OCI-LY1 (cell line): ENCODE data around the gene CTSC.

Experiments used
- H2AFZ ChIP-seq: fragments of 200-600 bp; sonication (generic), shearing (Covaris generic); 2 replicates; pipeline ENCODE4 v1.6.0; 2014; ENCODE audit warnings: antibody characterized with exemption, mild to moderate bottlenecking, low read length
- H3F3A ChIP-seq: fragments of 200-600 bp; sonication (generic), shearing (Covaris generic); 2 replicates; pipeline ENCODE4 v1.6.0; 2014; ENCODE audit warnings: mild to moderate bottlenecking, antibody characterized with exemption, low read length, moderate library complexity; ENCODE audit not compliant: insufficient read depth
- H3K27ac ChIP-seq: fragments of 200-600 bp; sonication (generic); 2 replicates; pipeline ENCODE4 v1.5.1; 2014; ENCODE audit warnings: low read length, mixed run types, mild to moderate bottlenecking, low read depth; ENCODE audit not compliant: poor library complexity, severe bottlenecking
- H3K27me3 ChIP-seq: fragments of 200-600 bp; sonication (generic); 2 replicates; pipeline ENCODE4 v1.6.0; 2014; ENCODE audit warnings: antibody characterized with exemption, mild to moderate bottlenecking, low read length, moderate library complexity; ENCODE audit not compliant: insufficient read depth
- H3K36me3 ChIP-seq: fragments of 200-600 bp; sonication (generic); 2 replicates; pipeline ENCODE4 v1.6.1; 2014; ENCODE audit warnings: mild to moderate bottlenecking, antibody characterized with exemption, low read length, moderate library complexity, mixed read lengths; ENCODE audit not compliant: insufficient read depth
- H3K4me1 ChIP-seq: fragments of 200-600 bp; sonication (generic); 2 replicates; pipeline ENCODE4 v1.5.1; 2014; ENCODE audit warnings: mild to moderate bottlenecking, low read length, moderate library complexity; ENCODE audit not compliant: insufficient read depth, severe bottlenecking
- H3K4me2 ChIP-seq: fragments of 200-600 bp; sonication (generic), shearing (Covaris generic); 2 replicates; pipeline ENCODE4 v1.6.1; 2014; ENCODE audit warnings: low read length
- H3K4me3 ChIP-seq: fragments of 200-600 bp; sonication (generic); 2 replicates; pipeline ENCODE4 v1.5.1; 2014; ENCODE audit warnings: low read length, low read depth, mild to moderate bottlenecking, mixed read lengths; ENCODE audit not compliant: poor library complexity, severe bottlenecking
- H3K79me2 ChIP-seq: fragments of 200-600 bp; shearing (Covaris generic); 2 replicates; pipeline ENCODE4 v1.6.1; 2016; ENCODE audit warnings: mixed run types, low read length, mixed read lengths; ENCODE audit not compliant: insufficient read depth
- H3K9ac ChIP-seq: fragments of 200-600 bp; sonication (generic), shearing (Covaris generic); 2 replicates; pipeline ENCODE4 v1.6.1; 2014; ENCODE audit warnings: mild to moderate bottlenecking, low read length, mixed read lengths
- H3K9me2 ChIP-seq: fragments of 200-600 bp; sonication (generic), shearing (Covaris generic); 2 replicates; pipeline ENCODE4 v1.6.1; 2014; ENCODE audit warnings: low read depth, mild to moderate bottlenecking, low read length, mixed read lengths
- H3K9me3 ChIP-seq: fragments of 200-600 bp; shearing (Covaris generic); 2 replicates; pipeline ENCODE4 v1.6.1; 2014; ENCODE audit warnings: low read length, mixed read lengths
- H4K20me1 ChIP-seq: fragments of 200-600 bp; sonication (generic), shearing (Covaris generic); 2 replicates; pipeline ENCODE4 v1.6.0; 2016; ENCODE audit warnings: mild to moderate bottlenecking, low read length; ENCODE audit not compliant: insufficient read depth
- CTCF ChIP-seq: fragments of 200-600 bp; sonication (generic), shearing (Covaris generic); IDR thresholded peaks from 2 replicates; pipeline ENCODE4 v1.5.1; 2017; ENCODE audit warnings: mild to moderate bottlenecking, antibody characterized with exemption, low read length, moderate library complexity, mixed read lengths
- EZH2 ChIP-seq: fragments of 200-600 bp; sonication (generic), shearing (Covaris generic); IDR thresholded peaks from 2 replicates; pipeline ENCODE4 v1.8.0; 2017; ENCODE audit warnings: borderline replicate concordance, mixed run types, mild to moderate bottlenecking, antibody characterized with exemption, low read length, moderate library complexity, mixed read lengths

The CTSC gene

GRCh38 chr11:88335284-88335683, 2.3 kb downstream of the CTSC start:
- TF ChIP-seq CTCF (no peak), EZH2 (no peak)
- Histone ChIP-seq H2AFZ (no peak overlapping the region), H3K79me2 (peaks cover 35% of the 10 kb centered on the region), H3K27ac (no peak overlapping the region), H3K36me3 (peaks cover 55% of the 10 kb centered on the region), H3K27me3 (no peaks in the 10 kb centered on the region), H4K20me1 (no peaks in the 10 kb centered on the region), H3K4me3 (peak overlapping the region; percentile 100), H3K4me1 (peaks cover 41% of the 10 kb centered on the region), H3K9ac (0 out of 2 replicates have a peak overlapping the region, but pooled peaks have one; percentile 16), H3F3A (no peaks in the 10 kb centered on the region), H3K9me3 (no peaks in the 10 kb centered on the region), H3K4me2 (peak overlapping the region; percentile 71), H3K9me2 (no peaks in the 10 kb centered on the region)

- H3K9ac ChIP-seq: no peak overlapping the region
- H3K9me3 ChIP-seq: no peaks in the 10 kb centered on the region
- H3K36me3 ChIP-seq: peaks cover 68% of the 10 kb centered on the region
- no peaks in the 10 kb centered on the region for H3F3A ChIP-seq
- H3K4me3 ChIP-seq: no peak overlapping the region
- H2AFZ ChIP-seq: no peak overlapping the region
- H4K20me1 ChIP-seq: no peaks in the 10 kb centered on the region
- no peaks in the 10 kb centered on the region for H3K27me3 ChIP-seq
- peaks cover 37% of the 10 kb centered on the region for H3K4me1 ChIP-seq
- TF ChIP-seq CTCF (no peak), EZH2 (no peak)
- H3K27ac ChIP-seq: no peak overlapping the region
- H3K9me2 ChIP-seq: no peaks in the 10 kb centered on the region
- peaks cover 35% of the 10 kb centered on the region for H3K79me2 ChIP-seq
- H3K4me2 ChIP-seq: no peak overlapping the region
Observed at GRCh38 chr11:88333862-88334261, 3.7 kb downstream of the CTSC start.

- H3K9ac ChIP-seq: no peak overlapping the region
- peaks cover 78% of the 10 kb centered on the region for H3K36me3 ChIP-seq
- no peaks in the 10 kb centered on the region for H3K27me3 ChIP-seq
- H2AFZ ChIP-seq: no peak overlapping the region
- H3K9me3 ChIP-seq: no peaks in the 10 kb centered on the region
- H3K9me2 ChIP-seq: no peaks in the 10 kb centered on the region
- H3K79me2 ChIP-seq: peaks cover 35% of the 10 kb centered on the region
- H3K4me2 ChIP-seq: no peak overlapping the region
- H3K27ac ChIP-seq: no peak overlapping the region
- H3K4me3 ChIP-seq: no peak overlapping the region
- H4K20me1 ChIP-seq: no peaks in the 10 kb centered on the region
- H3F3A ChIP-seq: no peaks in the 10 kb centered on the region
- TF ChIP-seq CTCF (no peak), EZH2 (no peak)
- peaks cover 30% of the 10 kb centered on the region for H3K4me1 ChIP-seq
Observed at GRCh38 chr11:88332851-88333250, 4.7 kb downstream of the CTSC start.
